ENCODE results near the gene PDE8B. TPM values are rescaled to one million over a fixed set of nuclear protein-coding genes. Genes with fewer than 3 reads are reported as not detected.

PDE8B gene
- total RNA-seq, 1 experiment from 2014 or later, result not detected

DNA sequence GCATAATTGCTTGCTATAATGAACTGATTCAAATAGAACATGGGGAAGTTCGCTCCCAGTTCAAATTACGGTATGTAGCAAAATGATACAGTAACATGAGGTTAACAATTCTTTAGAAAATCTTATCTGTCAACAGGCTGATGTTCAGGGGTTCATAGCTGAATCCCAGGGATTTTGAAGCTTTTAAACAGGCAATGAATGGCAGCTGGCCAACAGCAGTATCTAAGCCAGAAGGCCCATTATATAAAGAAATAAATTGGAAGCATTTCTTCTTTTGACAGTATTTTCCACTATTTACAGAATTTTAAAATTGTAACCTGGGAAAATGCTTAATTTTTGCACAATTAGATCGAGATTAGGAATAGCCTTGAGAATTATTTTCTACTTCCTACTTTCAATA lies 126.8 kb downstream of the PDE8B start:
- intact Hi-C loops (cut with micrococcal nuclease), result no loop called here
- no peaks in the 10 kb centered on the region for H3K79me2 ChIP-seq (ENCODE audit: low read length)
- no peaks in the 10 kb centered on the region for H3K36me3 ChIP-seq (ENCODE audit: low read depth, low read length)
- ChIA-PET CTCF (no interaction called here), POLR2A (ENCODE audit: unreplicated experiment) (no interaction called here)
- no peak overlapping the region for H3K27ac ChIP-seq (ENCODE audit: low read length)
- no TSS peak for BruUV-seq (replicated peaks)
- H3K4me1 ChIP-seq (ENCODE audit: insufficient read depth, low read length), result no peaks in the 10 kb centered on the region
- DNase-seq (no peak), ATAC-seq (no peak)
- H4K20me1 ChIP-seq (ENCODE audit: low read length), result no peaks in the 10 kb centered on the region
- TF ChIP-seq, protein P1, sequence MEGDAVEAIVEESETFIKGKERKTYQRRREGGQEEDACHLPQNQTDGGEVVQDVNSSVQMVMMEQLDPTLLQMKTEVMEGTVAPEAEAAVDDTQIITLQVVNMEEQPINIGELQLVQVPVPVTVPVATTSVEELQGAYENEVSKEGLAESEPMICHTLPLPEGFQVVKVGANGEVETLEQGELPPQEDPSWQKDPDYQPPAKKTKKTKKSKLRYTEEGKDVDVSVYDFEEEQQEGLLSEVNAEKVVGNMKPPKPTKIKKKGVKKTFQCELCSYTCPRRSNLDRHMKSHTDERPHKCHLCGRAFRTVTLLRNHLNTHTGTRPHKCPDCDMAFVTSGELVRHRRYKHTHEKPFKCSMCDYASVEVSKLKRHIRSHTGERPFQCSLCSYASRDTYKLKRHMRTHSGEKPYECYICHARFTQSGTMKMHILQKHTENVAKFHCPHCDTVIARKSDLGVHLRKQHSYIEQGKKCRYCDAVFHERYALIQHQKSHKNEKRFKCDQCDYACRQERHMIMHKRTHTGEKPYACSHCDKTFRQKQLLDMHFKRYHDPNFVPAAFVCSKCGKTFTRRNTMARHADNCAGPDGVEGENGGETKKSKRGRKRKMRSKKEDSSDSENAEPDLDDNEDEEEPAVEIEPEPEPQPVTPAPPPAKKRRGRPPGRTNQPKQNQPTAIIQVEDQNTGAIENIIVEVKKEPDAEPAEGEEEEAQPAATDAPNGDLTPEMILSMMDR (conservative IDR thresholded peaks at IDR 0.05; ENCODE audit: low read depth, low read length), result no peak
- TF ChIP-seq EZH2phosphoT487 (IDR thresholded peaks at IDR 0.05; ENCODE audit: borderline replicate concordance, low read length) (no peak), EZH2 (IDR thresholded peaks at IDR 0.05; ENCODE audit: low read length, unreplicated experiment) (no peak)
- no peaks in the 10 kb centered on the region for H3K9me2 ChIP-seq (replicated peaks; ENCODE audit: low read length)
- no peaks in the 10 kb centered on the region for H3F3A ChIP-seq (ENCODE audit: low read length, unreplicated experiment)
- 0 out of 2 replicates have a peak, but pooled peaks cover 2% of the 10 kb centered on the region for H3K27me3 ChIP-seq (ENCODE audit: low read length)
- no peak overlapping the region for H3K4me2 ChIP-seq (ENCODE audit: low read length)
- H3K9me3 ChIP-seq (ENCODE audit: low read length), result no peaks in the 10 kb centered on the region
- no peak overlapping the region for H2AFZ ChIP-seq (ENCODE audit: low read length)
- no peak overlapping the region for H3K4me3 ChIP-seq (ENCODE audit: low read length)
- no peak overlapping the region for H3K9ac ChIP-seq (ENCODE audit: low read length)

DNA sequence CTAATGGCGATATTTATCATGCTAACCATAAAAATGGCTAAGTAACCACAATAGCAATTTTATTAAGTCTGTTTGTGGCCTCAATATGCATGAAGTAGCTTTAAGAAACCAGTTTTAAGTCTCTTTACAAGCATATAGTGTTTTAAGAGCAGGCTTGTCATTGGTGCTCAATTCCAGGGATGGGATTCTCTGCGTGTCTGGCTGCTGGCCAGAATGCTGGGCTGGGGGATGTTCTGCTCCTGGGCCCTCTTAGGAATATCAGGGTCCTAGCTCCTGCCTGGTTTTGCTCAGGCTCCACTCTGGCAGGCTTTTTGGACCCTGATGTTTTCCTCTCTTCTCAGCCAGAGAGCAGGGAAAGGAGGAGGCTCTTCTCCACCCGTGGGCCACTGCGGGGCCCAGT lies 127.2 kb downstream of the PDE8B start:
- no peaks in the 10 kb centered on the region for H3K36me3 ChIP-seq (ENCODE audit: low read depth, low read length)
- DNase-seq (no peak), ATAC-seq (no peak)
- no TSS peak for BruUV-seq (replicated peaks)
- H2AFZ ChIP-seq (ENCODE audit: low read length), result no peak overlapping the region
- ChIA-PET CTCF (no interaction called here), POLR2A (ENCODE audit: unreplicated experiment) (no interaction called here)
- TF ChIP-seq EZH2phosphoT487 (IDR thresholded peaks at IDR 0.05; ENCODE audit: borderline replicate concordance, low read length) (no peak), EZH2 (IDR thresholded peaks at IDR 0.05; ENCODE audit: low read length, unreplicated experiment) (no peak)
- TF ChIP-seq, protein P1 (conservative IDR thresholded peaks at IDR 0.05; ENCODE audit: low read depth, low read length), result no peak
- H3K9ac ChIP-seq (ENCODE audit: low read length), result no peak overlapping the region
- intact Hi-C loops (cut with micrococcal nuclease), result no loop called here
- H3K4me1 ChIP-seq (ENCODE audit: insufficient read depth, low read length), result no peaks in the 10 kb centered on the region
- H3F3A ChIP-seq (ENCODE audit: low read length, unreplicated experiment), result no peaks in the 10 kb centered on the region
- no peak overlapping the region for H3K4me3 ChIP-seq (ENCODE audit: low read length)
- H3K27ac ChIP-seq (ENCODE audit: low read length), result no peak overlapping the region
- H3K4me2 ChIP-seq (ENCODE audit: low read length), result no peak overlapping the region
- no peaks in the 10 kb centered on the region for H3K9me3 ChIP-seq (ENCODE audit: low read length)
- H3K9me2 ChIP-seq (replicated peaks; ENCODE audit: low read length), result no peaks in the 10 kb centered on the region
- no peaks in the 10 kb centered on the region for H4K20me1 ChIP-seq (ENCODE audit: low read length)
- no peaks in the 10 kb centered on the region for H3K79me2 ChIP-seq (ENCODE audit: low read length)
- 0 out of 2 replicates have a peak, but pooled peaks cover 2% of the 10 kb centered on the region for H3K27me3 ChIP-seq (ENCODE audit: low read length)

DNA sequence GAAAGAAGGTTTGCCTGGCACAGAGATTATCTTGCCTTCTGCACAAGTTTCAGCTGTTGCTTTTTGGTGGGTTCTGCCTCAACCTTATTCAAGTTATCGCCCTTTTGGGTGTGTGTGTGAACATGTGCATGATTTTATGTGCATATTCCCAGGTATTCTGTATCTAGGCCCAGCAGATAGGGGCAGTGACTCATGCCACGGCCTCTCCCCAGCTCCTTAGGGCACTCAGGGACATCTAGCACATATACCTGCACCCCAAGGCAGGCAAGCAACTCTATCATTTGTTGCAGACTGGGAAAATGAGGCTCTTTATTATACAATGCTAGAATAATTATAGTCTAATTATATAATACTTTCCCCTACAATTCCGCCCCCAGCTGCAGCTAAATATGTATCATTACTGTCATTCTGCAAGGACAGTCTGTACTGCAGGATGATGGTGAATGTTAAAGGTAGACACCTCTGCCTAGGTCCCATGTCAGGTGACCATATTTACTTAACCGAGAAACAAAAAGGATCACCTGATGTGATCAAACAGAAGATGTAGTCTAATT lies 128.9 kb downstream of the PDE8B start:
- H3K36me3 ChIP-seq (ENCODE audit: low read depth, low read length), result no peaks in the 10 kb centered on the region
- H2AFZ ChIP-seq (ENCODE audit: low read length), result no peak overlapping the region
- no peak overlapping the region for H3K4me2 ChIP-seq (ENCODE audit: low read length)
- H3K79me2 ChIP-seq (ENCODE audit: low read length), result no peaks in the 10 kb centered on the region
- H3K4me3 ChIP-seq (ENCODE audit: low read length), result no peak overlapping the region
- intact Hi-C loops (cut with micrococcal nuclease), result no loop called here
- no peaks in the 10 kb centered on the region for H4K20me1 ChIP-seq (ENCODE audit: low read length)
- H3K27me3 ChIP-seq (ENCODE audit: low read length), result no peaks in the 10 kb centered on the region
- TF ChIP-seq EZH2phosphoT487 (IDR thresholded peaks at IDR 0.05; ENCODE audit: borderline replicate concordance, low read length), result no peak
- TF ChIP-seq, protein P1 (conservative IDR thresholded peaks at IDR 0.05; ENCODE audit: low read depth, low read length), result no peak
- TF ChIP-seq EZH2 (IDR thresholded peaks at IDR 0.05; ENCODE audit: low read length, unreplicated experiment), result no peak
- CTCF ChIA-PET, result no interaction called here
- POLR2A ChIA-PET (ENCODE audit: unreplicated experiment), result no interaction called here
- no peak overlapping the region for H3K9ac ChIP-seq (ENCODE audit: low read length)
- no TSS peak for BruUV-seq (replicated peaks)
- H3K9me2 ChIP-seq (replicated peaks; ENCODE audit: low read length), result no peaks in the 10 kb centered on the region
- ATAC-seq (no peak), DNase-seq (no peak)
- no peaks in the 10 kb centered on the region for H3F3A ChIP-seq (ENCODE audit: low read length, unreplicated experiment)
- no peak overlapping the region for H3K27ac ChIP-seq (ENCODE audit: low read length)
- H3K4me1 ChIP-seq (ENCODE audit: insufficient read depth, low read length), result no peaks in the 10 kb centered on the region
- no peaks in the 10 kb centered on the region for H3K9me3 ChIP-seq (ENCODE audit: low read length)
